Activated CD4-positive, alpha-beta T cell treated with anti-CD3 and anti-CD28 coated beads for 24 hours (primary cell): Measurements from ENCODE around the gene PIP4K2C.

Experiments
- DNase-seq, 2 donors: peaks; one replicate each; pipeline ENCODE4 v3.0.0-alpha.2; 2020; ENCODE audit warnings: low read depth in 2 of 2

Gene PIP4K2C

GRCh38 chr12:57621497-57622292, 30.7 kb downstream of the PIP4K2C start:
- DNase-seq: peak; percentile 42 to 62

- no peak for DNase-seq
Measured at GRCh38 chr12:57622293-57623245, 31.6 kb downstream of the PIP4K2C start.

- no peak for DNase-seq
Measured at GRCh38 chr12:57623385-57623784, 32.4 kb downstream of the PIP4K2C start.

GRCh38 chr12:57623811-57624390, 32.9 kb downstream of the PIP4K2C start:
- DNase-seq: no peak

- DNase-seq: no peak
Measured at GRCh38 chr12:57624441-57625220, 33.6 kb downstream of the PIP4K2C start.

- no peak for DNase-seq
Measured at GRCh38 chr12:57625261-57626032, 34.5 kb downstream of the PIP4K2C start.

GRCh38 chr12:57626111-57626920, 35.3 kb downstream of the PIP4K2C start:
- DNase-seq: no peak

- DNase-seq: no peak
Measured at GRCh38 chr12:57626921-57627445, 36.0 kb downstream of the PIP4K2C start.

GRCh38 chr12:57627501-57628279, 36.7 kb downstream of the PIP4K2C start:
- DNase-seq: no peak

- no peak for DNase-seq
Measured at GRCh38 chr12:57628280-57629191, 37.5 kb downstream of the PIP4K2C start.

GRCh38 chr12:57629897-57630471, 39.0 kb downstream of the PIP4K2C start:
- no peak for DNase-seq

- no peak for DNase-seq
Measured at GRCh38 chr12:57630891-57631433, 40.0 kb downstream of the PIP4K2C start.

GRCh38 chr12:57631566-57632072, 40.6 kb downstream of the PIP4K2C start:
- no peak for DNase-seq

GRCh38 chr12:57632073-57632957, 41.3 kb downstream of the PIP4K2C start:
- no peak for DNase-seq

GRCh38 chr12:57632958-57633840, 42.2 kb downstream of the PIP4K2C start, which contains the start of gene B4GALNT1:
TSS of gene B4GALNT1 (minus strand) at chr12:57633201. CDS start at chr12:57632132, 1,069 bp downstream.
- DNase-seq: peak; percentile 52 to 59
